AG04450 (cell line): Measurements from ENCODE around the gene NBEAL2. TPM values are rescaled to one million over a fixed set of nuclear protein-coding genes. Genes with fewer than 3 reads are reported as not detected.

ENCODE experiments used
- CTCF ChIA-PET: fragments of 300-600, 350-600 bp; formaldehyde crosslinking; extraction: SDS; loops from one replicate; lab custom pipeline; 2022; ENCODE audit warnings: antibody characterized with exemption, inconsistent platforms; lab: Charles Lee
- POLR2A ChIA-PET: fragments of 350-600 bp; formaldehyde crosslinking; extraction: SDS; loops from one replicate; lab custom pipeline; 2021; ENCODE audit warnings: antibody characterized with exemption, inconsistent platforms; lab: Yijun Ruan, JAX
- DNase-seq: peaks from one replicate; pipeline ENCODE4 v3.0.0-alpha.2; 2011; ENCODE audit warnings: low read depth, low spot score
- H3K27ac ChIP-seq: one replicate; pipeline ENCODE4 v1.5.1; 2012; ENCODE audit warnings: low read depth, low read length, control low read depth
- H3K27me3 ChIP-seq: one replicate; pipeline ENCODE4 v1.6.0; 2012; ENCODE audit warnings: low read length; ENCODE audit not compliant: control insufficient read depth, insufficient read depth
- H3K4me3 ChIP-seq: 2 replicates; pipeline ENCODE4 v1.5.1; 2011; ENCODE audit warnings: mild to moderate bottlenecking, low read depth, low read length, control low read depth
- H3K9me3 ChIP-seq: 2 replicates; pipeline ENCODE4 v1.5.1; 2012; ENCODE audit warnings: low read length; ENCODE audit not compliant: control insufficient read depth, insufficient read depth
- polyA plus RNA-seq: library from polyadenylated mRNA; depleted of rRNA; stranded (reverse); fragments of >200 nt; gene quantifications from 2 replicates; pipeline ENCODE4 v1.2.3, GENCODE V29; 2011
- TF ChIP-seq, protein P1 (sequence below): IDR thresholded peaks from 2 replicates; pipeline ENCODE4 v1.5.1; 2011; ENCODE audit warnings: low read depth, low read length, control low read depth, inconsistent platforms

NBEAL2 gene
- polyA plus RNA-seq, 1 experiment: 2.1 TPM

DNA sequence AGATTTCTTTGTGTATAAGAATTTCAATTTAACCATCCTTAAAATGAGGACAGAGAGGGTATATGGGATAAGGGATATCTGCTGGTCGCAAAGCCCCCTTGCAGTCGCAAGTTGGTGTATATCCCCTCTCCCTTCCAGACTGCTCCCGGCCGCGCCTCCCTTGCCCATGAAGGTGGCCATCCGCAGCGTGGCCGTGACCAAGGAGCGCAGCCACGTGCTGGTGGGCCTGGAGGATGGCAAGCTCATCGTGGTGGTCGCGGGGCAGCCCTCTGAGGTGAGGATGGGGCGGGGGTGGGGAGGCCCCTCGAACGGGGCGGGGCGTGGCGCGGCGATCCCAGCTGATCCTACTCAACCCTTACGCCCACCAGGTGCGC, 29.4 kb downstream of the NBEAL2 start:
- Histone ChIP-seq H3K27ac (no peak overlapping the region), H3K4me3 (peak overlapping the region; percentile 66), H3K9me3 (no peaks in the 10 kb centered on the region; the same call in 1 of the 2 replicates), H3K27me3 (no peaks in the 10 kb centered on the region)
- DNase-seq: no peak
- ChIA-PET CTCF (interaction anchor here (0.6 to 0.8 kb wide), 2 partner anchors 34 to 72 kb away, joined by 3 read pairs; no protein-coding TSS in a partner anchor), POLR2A (interaction anchor here (0.6 to 1.2 kb wide), 8 partner anchors 13 to 295 kb away, joined by 3 to 6 read pairs (median 4); partner anchors contain the start of genes CCDC12 and NBEAL2)
- TF ChIP-seq, protein P1, sequence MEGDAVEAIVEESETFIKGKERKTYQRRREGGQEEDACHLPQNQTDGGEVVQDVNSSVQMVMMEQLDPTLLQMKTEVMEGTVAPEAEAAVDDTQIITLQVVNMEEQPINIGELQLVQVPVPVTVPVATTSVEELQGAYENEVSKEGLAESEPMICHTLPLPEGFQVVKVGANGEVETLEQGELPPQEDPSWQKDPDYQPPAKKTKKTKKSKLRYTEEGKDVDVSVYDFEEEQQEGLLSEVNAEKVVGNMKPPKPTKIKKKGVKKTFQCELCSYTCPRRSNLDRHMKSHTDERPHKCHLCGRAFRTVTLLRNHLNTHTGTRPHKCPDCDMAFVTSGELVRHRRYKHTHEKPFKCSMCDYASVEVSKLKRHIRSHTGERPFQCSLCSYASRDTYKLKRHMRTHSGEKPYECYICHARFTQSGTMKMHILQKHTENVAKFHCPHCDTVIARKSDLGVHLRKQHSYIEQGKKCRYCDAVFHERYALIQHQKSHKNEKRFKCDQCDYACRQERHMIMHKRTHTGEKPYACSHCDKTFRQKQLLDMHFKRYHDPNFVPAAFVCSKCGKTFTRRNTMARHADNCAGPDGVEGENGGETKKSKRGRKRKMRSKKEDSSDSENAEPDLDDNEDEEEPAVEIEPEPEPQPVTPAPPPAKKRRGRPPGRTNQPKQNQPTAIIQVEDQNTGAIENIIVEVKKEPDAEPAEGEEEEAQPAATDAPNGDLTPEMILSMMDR: no peak

DNA sequence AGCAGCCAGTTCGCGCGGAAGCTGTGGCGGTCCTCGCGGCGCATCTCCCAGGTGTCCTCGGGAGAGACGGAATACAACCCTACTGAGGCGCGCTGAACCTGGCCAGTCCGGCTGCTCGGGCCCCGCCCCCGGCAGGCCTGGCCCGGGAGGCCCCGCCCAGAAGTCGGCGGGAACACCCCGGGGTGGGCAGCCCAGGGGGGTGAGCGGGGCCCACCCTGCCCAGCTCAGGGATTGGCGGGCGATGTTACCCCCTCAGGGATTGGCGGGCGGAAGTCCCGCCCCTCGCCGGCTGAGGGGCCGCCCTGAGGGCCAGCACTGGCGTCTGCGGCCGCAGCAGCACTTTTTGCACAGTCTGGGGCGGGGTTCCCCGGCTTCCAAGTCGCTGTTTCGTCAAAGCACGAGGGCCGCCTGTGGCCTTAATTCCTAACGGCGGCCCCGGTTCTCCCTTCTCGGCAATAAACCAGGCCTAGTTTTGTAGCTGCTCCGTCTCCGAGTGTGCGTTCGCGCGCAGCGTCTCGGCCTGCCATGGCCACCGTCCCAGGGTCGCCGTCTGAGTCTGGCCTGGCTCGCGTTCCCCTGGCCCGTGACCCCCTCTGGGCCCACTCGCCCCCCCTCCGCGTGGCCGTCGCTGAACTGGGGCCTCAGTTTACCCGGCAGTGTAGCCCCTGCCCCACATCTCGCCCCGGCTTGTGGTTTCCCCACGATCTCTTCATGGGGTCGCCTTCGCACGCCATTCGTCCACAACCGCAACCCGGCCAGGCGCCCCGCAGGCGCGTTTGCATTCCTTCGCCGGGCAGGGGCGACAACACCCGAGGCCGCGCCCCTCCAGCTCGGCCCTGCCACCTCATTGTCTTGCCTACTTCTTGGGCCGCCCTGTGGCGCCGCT, 30.0 kb downstream of the NBEAL2 start:
- DNase-seq: peak; percentile 80
- TF ChIP-seq, protein P1: no peak
- POLR2A ChIA-PET: interaction anchor here (0.6 to 1.2 kb wide), 8 partner anchors 14 to 294 kb away, joined by 3 to 6 read pairs (median 4); partner anchors contain the start of genes CCDC12 and NBEAL2
- peak overlapping the region; percentile 66 for H3K4me3 ChIP-seq
- peak overlapping the region; percentile 73 for H3K27ac ChIP-seq
- no peaks in the 10 kb centered on the region; the same call in 1 of the 2 replicates for H3K9me3 ChIP-seq
- CTCF ChIA-PET: interaction anchor here (0.6 to 0.8 kb wide), 2 partner anchors 35 to 73 kb away, joined by 3 read pairs; no protein-coding TSS in a partner anchor
- H3K27me3 ChIP-seq: no peaks in the 10 kb centered on the region

DNA sequence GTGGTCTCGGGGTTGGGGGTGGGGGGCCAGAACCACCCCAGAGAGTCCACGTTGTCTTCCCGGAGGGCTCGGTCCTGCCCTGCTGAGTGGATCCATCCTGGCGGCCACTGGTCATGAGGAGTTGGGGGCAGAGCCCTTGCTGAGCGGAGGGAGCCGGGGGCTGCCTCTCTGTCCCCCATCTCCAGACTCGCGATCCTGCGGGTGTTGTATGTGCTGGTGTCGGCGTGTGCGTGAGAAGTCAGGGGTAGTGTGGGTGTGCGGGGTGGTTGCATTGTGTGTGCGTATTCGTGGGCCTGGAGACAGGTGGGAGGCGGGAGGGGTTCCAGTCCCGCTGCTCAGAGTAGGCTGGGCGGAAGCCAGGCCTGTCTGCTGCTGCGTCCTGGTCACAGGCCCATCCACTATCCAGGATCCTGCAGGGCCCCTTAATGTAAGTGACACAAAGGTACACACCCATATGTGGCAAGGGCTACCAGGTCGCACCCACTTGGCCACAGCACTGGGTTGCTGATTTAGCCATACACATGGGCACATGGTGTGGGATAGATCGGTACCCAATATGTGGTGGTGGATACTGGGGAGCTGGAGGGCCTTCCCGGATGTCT, 30.7 kb downstream of the NBEAL2 start:
- TF ChIP-seq, protein P1: no peak
- Histone ChIP-seq H3K4me3 (no peak overlapping the region), H3K9me3 (no peaks in the 10 kb centered on the region; the same call in 1 of the 2 replicates), H3K27me3 (no peaks in the 10 kb centered on the region), H3K27ac (peak overlapping the region; percentile 73)
- CTCF ChIA-PET: no interaction called here
- DNase-seq: no peak
- POLR2A ChIA-PET: interaction anchor here (1.2 kb wide), 2 partner anchors 34 to 75 kb away, joined by 5 read pairs; partner anchors contain the start of gene CCDC12

DNA sequence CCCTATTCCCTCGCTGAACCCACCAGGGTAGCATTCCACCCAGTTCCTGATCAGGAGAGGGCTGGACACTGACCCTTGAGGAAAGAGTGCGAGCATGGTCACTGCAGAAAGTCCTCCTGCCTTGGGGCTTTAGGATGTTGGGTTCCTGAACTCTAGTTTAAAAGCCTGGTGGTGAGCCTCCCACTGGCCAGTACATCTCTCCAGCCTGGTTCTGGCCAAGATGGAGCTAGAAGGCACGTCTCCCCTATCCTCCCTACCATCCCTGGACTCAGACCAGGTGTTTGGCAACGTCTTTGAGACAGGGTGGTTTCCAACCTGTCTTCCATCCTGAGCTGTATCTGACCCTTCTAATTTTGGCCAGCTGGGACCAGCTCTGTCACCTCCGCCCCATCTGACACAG, 31.4 kb downstream of the NBEAL2 start:
- Histone ChIP-seq H3K27me3 (no peaks in the 10 kb centered on the region), H3K9me3 (no peaks in the 10 kb centered on the region; the same call in 1 of the 2 replicates), H3K27ac (no peak overlapping the region), H3K4me3 (no peak overlapping the region)
- CTCF ChIA-PET: interaction anchor here (0.6 to 1.4 kb wide), 2 partner anchors 75 to 313 kb away, joined by 6 read pairs; no protein-coding TSS in a partner anchor
- TF ChIP-seq, protein P1: no peak
- POLR2A ChIA-PET: no interaction called here
- DNase-seq: no peak
